ENCODE results near the gene TENM4. TPM values are rescaled to one million over a fixed set of nuclear protein-coding genes. Genes with fewer than 3 reads are reported as not detected.

Gene TENM4
- polyA plus RNA-seq, 2 of the 4 experiments (the other 2 are of a cell fraction): 0.06 to 0.31 TPM

DNA sequence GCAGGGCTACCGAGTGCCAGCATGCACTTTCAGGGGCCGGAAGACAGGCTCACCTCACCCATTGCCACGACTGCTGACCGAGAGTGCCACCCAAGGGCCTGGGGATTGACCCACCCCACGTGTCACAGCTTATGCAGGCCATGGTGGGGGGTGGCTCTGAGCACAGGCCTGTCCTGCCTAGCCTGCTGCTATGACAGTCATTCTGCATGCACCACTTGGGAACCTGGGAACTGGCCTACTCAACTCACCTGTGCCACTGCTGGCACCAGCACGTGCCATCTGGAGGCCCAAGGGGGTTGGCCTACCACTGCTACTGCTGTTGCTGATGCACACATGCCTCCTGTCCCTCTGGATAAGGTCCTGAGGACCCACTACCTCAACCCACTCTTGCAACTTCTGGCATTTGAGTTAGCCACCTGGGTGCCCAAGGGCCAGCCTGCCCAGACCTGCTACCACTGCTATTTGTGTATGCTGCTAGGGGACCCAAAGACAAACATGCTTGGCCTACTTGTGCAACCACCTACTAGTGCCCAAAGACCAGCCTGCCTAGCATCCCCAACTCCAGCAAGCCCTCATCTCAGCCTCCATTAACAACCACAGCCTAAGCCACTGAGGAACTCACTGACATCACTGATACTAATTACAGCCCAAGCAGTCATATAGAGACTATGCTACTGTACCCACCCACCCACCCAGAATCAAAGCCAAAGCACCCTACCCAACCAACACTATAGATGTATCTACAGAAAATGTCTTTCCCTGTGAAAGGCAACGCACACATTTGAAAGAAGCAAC lies 807.1 kb downstream of the TENM4 start:
- H3K4me1 ChIP-seq: no peaks in the 10 kb centered on the region
- WGBS (ENCODE audit: missing lambda C conversion rate): 16% methylated on average over 3 of the region's 7 CpGs
- ATAC-seq (no peak), FAIRE-seq (no peak), DNase-seq (ENCODE audit: low read depth in 1 of 2, low spot score in 1 of 2) (no peak)
- H3K4me2 ChIP-seq: no peak overlapping the region
- H3K9me3 ChIP-seq: peaks cover 3% of the 10 kb centered on the region; the same call in 2 of the 3 replicates
- H3K27ac ChIP-seq: no peak overlapping the region
- TF ChIP-seq MAFK (IDR thresholded peaks at IDR 0.05; ENCODE audit: partially characterized antibody): no peak
- TF ChIP-seq PHF8 (IDR thresholded peaks at IDR 0.05; ENCODE audit: borderline replicate concordance, low read depth): no peak
- TF ChIP-seq RARB (CRISPR knock-in tag; IDR thresholded peaks at IDR 0.05): no peak
- no peak for TF ChIP-seq EP300 (IDR thresholded peaks at IDR 0.05)
- no peak for TF ChIP-seq HOXB5 (CRISPR knock-in tag; IDR thresholded peaks at IDR 0.05)
- CTCF ChIA-PET: no interaction called here
- H3K4me3 ChIP-seq: no peak overlapping the region
- POLR2A ChIA-PET: no interaction called here

DNA sequence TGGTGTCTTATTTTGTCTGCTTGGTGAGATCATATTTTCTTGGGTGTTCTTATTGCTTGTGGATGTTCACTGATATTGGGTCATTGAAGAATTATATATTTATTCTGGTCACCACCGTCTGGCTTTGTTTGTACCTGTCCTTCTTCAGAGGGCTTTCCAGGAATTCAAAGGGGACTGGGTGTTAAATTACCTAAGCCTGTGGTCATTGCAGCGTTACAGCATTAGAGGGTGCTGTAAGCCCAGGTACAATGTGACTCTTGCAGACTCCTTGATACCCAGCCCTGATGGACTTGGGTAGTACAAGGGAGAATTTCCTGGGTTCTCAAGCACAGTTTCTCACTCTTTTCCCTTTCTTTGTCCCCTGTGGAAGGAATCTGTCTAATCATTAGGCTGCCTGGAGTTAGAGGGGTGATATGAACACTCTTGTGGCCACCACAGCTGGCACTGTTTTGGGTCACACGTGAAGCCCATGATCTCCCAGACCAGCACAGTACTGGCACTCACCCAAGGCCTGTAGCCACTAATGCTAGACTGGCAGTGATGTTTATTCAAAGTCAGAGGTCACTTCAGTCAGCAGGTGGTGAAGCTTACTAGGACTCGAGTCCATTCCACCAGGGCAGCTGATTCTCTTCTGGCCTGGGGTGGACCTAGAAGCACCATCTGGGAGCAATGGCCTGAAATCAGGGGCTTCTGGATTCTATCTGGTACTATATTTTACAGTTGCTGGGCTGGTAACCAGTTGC lies 810.1 kb downstream of the TENM4 start:
- Histone ChIP-seq H3K9me3 (peaks cover 3% of the 10 kb centered on the region; the same call in 2 of the 3 replicates), H3K27ac (no peak overlapping the region), H3K4me2 (no peak overlapping the region), H3K4me3 (no peak overlapping the region), H3K4me1 (no peaks in the 10 kb centered on the region)
- ChIA-PET CTCF (interaction anchor here (0.6 kb wide), 1 partner anchor 1743 kb away, joined by 3 read pairs; no protein-coding TSS in a partner anchor), POLR2A (no interaction called here)
- DNase-seq (ENCODE audit: low read depth in 1 of 2, low spot score in 1 of 2): no peak
- TF ChIP-seq ZFP36 (IDR thresholded peaks at IDR 0.05; ENCODE audit: borderline replicate concordance, partially characterized antibody) (no peak), MAX (IDR thresholded peaks at IDR 0.05) (no peak), ZSCAN20 (CRISPR knock-in tag; IDR thresholded peaks at IDR 0.05) (no peak), CBX8 (IDR thresholded peaks at IDR 0.05) (no peak), ZC3H11A (IDR thresholded peaks at IDR 0.05) (no peak), RCOR1 (IDR thresholded peaks at IDR 0.05; ENCODE audit: low read depth, low read length) (no peak), FOXS1 (CRISPR knock-in tag; IDR thresholded peaks at IDR 0.05) (no peak), SMC3 (IDR thresholded peaks at IDR 0.05) (no peak), ZNF302 (CRISPR knock-in tag; IDR thresholded peaks at IDR 0.05) (no peak), EHF (CRISPR knock-in tag; IDR thresholded peaks at IDR 0.05) (no peak), FOSL2 (IDR thresholded peaks at IDR 0.05) (no peak), FOSL2 (CRISPR knock-in tag; IDR thresholded peaks at IDR 0.05) (no peak)
- TF ChIP-seq, protein P1, sequence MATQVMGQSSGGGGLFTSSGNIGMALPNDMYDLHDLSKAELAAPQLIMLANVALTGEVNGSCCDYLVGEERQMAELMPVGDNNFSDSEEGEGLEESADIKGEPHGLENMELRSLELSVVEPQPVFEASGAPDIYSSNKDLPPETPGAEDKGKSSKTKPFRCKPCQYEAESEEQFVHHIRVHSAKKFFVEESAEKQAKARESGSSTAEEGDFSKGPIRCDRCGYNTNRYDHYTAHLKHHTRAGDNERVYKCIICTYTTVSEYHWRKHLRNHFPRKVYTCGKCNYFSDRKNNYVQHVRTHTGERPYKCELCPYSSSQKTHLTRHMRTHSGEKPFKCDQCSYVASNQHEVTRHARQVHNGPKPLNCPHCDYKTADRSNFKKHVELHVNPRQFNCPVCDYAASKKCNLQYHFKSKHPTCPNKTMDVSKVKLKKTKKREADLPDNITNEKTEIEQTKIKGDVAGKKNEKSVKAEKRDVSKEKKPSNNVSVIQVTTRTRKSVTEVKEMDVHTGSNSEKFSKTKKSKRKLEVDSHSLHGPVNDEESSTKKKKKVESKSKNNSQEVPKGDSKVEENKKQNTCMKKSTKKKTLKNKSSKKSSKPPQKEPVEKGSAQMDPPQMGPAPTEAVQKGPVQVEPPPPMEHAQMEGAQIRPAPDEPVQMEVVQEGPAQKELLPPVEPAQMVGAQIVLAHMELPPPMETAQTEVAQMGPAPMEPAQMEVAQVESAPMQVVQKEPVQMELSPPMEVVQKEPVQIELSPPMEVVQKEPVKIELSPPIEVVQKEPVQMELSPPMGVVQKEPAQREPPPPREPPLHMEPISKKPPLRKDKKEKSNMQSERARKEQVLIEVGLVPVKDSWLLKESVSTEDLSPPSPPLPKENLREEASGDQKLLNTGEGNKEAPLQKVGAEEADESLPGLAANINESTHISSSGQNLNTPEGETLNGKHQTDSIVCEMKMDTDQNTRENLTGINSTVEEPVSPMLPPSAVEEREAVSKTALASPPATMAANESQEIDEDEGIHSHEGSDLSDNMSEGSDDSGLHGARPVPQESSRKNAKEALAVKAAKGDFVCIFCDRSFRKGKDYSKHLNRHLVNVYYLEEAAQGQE (IDR thresholded peaks at IDR 0.05): no peak
- TF ChIP-seq, protein P2, sequence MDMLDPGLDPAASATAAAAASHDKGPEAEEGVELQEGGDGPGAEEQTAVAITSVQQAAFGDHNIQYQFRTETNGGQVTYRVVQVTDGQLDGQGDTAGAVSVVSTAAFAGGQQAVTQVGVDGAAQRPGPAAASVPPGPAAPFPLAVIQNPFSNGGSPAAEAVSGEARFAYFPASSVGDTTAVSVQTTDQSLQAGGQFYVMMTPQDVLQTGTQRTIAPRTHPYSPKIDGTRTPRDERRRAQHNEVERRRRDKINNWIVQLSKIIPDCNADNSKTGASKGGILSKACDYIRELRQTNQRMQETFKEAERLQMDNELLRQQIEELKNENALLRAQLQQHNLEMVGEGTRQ (IDR thresholded peaks at IDR 0.05): no peak
- no peak for ATAC-seq
- 10% methylated on average over 4 of the region's 4 CpGs for WGBS (ENCODE audit: missing lambda C conversion rate)
- no peak for FAIRE-seq
